HG03066 (cell line): ENCODE measurements around the gene RANBP3.
"Not testable (repeated sequence)": the region's sequence is repeated elsewhere in the genome, so short reads cannot be mapped to it uniquely, and the experiment has no call there.

Experiments
- ATAC-seq: cut with Tn5 transposase; IDR thresholded peaks from one replicate; pipeline ENCODE4 v1.9.1; 2021; ENCODE audit warnings: low read depth; ENCODE audit not compliant: unreplicated experiment

RANBP3 gene

GRCh38 chr19:5988517-5989387 is 10.8 kb upstream of the RANBP3 start:
- no peak for ATAC-seq

- no peak for ATAC-seq
Measured at GRCh38 chr19:5987077-5987818, 9.3 kb upstream of the RANBP3 start.

GRCh38 chr19:5985837-5986236 is 7.9 kb upstream of the RANBP3 start:
- ATAC-seq, result not testable (repeated sequence)

GRCh38 chr19:5985098-5985783 is 7.3 kb upstream of the RANBP3 start:
- ATAC-seq, result no peak

GRCh38 chr19:5984600-5984999 is 6.7 kb upstream of the RANBP3 start:
- no peak for ATAC-seq

- ATAC-seq, result no peak
Measured at GRCh38 chr19:5983367-5983955, 5.5 kb upstream of the RANBP3 start.

- no peak for ATAC-seq
Measured at GRCh38 chr19:5978606-5979552, 939 bp upstream of the RANBP3 start.

- ATAC-seq, result no peak
Measured at GRCh38 chr19:5977222-5977784, 637 bp downstream of the RANBP3 start.

- ATAC-seq, result no peak
Measured at GRCh38 chr19:5976768-5977167, 1.2 kb downstream of the RANBP3 start.

GRCh38 chr19:5975388-5975728 is 2.6 kb downstream of the RANBP3 start:
- ATAC-seq, result no peak

- ATAC-seq, result no peak
Measured at GRCh38 chr19:5974721-5975387, 3.1 kb downstream of the RANBP3 start.

GRCh38 chr19:5973867-5974635 is 3.9 kb downstream of the RANBP3 start:
- no peak for ATAC-seq

- ATAC-seq, result no peak
Measured at GRCh38 chr19:5973376-5973775, 4.6 kb downstream of the RANBP3 start.

- no peak for ATAC-seq
Measured at GRCh38 chr19:5972355-5972731, 5.6 kb downstream of the RANBP3 start.

GRCh38 chr19:5971714-5972354 is 6.1 kb downstream of the RANBP3 start:
- no peak for ATAC-seq

- no peak for ATAC-seq
Measured at GRCh38 chr19:5969476-5969875, 8.5 kb downstream of the RANBP3 start.

GRCh38 chr19:5968431-5969373 is 9.2 kb downstream of the RANBP3 start:
- no peak for ATAC-seq
